HG02981 (cell line): Measurements from ENCODE around the gene ORM2.
"Not testable (repeated sequence)": the region's sequence is repeated elsewhere in the genome, so short reads cannot be mapped to it uniquely, and the experiment has no call there.

ENCODE experiments used
- ATAC-seq: cut with Tn5 transposase; IDR thresholded peaks from one replicate; pipeline ENCODE4 v1.9.1; 2021; ENCODE audit warnings: mild to moderate bottlenecking, moderate library complexity; ENCODE audit not compliant: unreplicated experiment

ORM2 gene

GRCh38 chr9:114330636-114331035 lies 967 bp downstream of the ORM2 start:
- no peak for ATAC-seq

- ATAC-seq, result not testable (repeated sequence)
These were observed 1.8 kb downstream of the ORM2 start for GRCh38 chr9:114331229-114332195.

GRCh38 chr9:114332474-114333040 lies 2.9 kb downstream of the ORM2 start:
- ATAC-seq, result not testable (repeated sequence)

- ATAC-seq, result not testable (repeated sequence)
These were observed 4.0 kb downstream of the ORM2 start for GRCh38 chr9:114333718-114334117.

GRCh38 chr9:114334490-114334889 lies 4.8 kb downstream of the ORM2 start:
- no peak for ATAC-seq

- no peak for ATAC-seq
These were observed 6.1 kb downstream of the ORM2 start for GRCh38 chr9:114335745-114336144.

GRCh38 chr9:114336157-114336556 lies 6.5 kb downstream of the ORM2 start:
- no peak for ATAC-seq

- ATAC-seq, result no peak
These were observed 7.2 kb downstream of the ORM2 start for GRCh38 chr9:114336699-114337395.

GRCh38 chr9:114338187-114338586 lies 8.5 kb downstream of the ORM2 start:
- ATAC-seq, result no peak

GRCh38 chr9:114339130-114339908 lies 9.7 kb downstream of the ORM2 start:
- ATAC-seq, result no peak

GRCh38 chr9:114341152-114341830 lies 11.6 kb downstream of the ORM2 start:
- no peak for ATAC-seq

- ATAC-seq, result no peak
These were observed 12.3 kb downstream of the ORM2 start for GRCh38 chr9:114341991-114342390.

GRCh38 chr9:114342755-114343440 lies 13.2 kb downstream of the ORM2 start:
- no peak for ATAC-seq

- no peak for ATAC-seq
These were observed 14.0 kb downstream of the ORM2 start for GRCh38 chr9:114343471-114344187.

GRCh38 chr9:114344188-114344566 lies 14.5 kb downstream of the ORM2 start:
- no peak for ATAC-seq

GRCh38 chr9:114344692-114345091 lies 15.0 kb downstream of the ORM2 start:
- ATAC-seq, result no peak

- ATAC-seq, result no peak
These were observed 15.9 kb downstream of the ORM2 start for GRCh38 chr9:114345493-114346065.

GRCh38 chr9:114346146-114346545 lies 16.5 kb downstream of the ORM2 start:
- ATAC-seq, result no peak

- no peak for ATAC-seq
These were observed 18.0 kb downstream of the ORM2 start for GRCh38 chr9:114347675-114348074.
